Middle frontal gyrus (tissue), 1 donor: Measurements from ENCODE around the gene RNF112.
"Not testable (repeated sequence)": the region's sequence is repeated elsewhere in the genome, so short reads cannot be mapped to it uniquely, and the experiment has no call there.

ENCODE experiments used
- DNase-seq: peaks from one replicate; pipeline ENCODE4 v3.0.0-alpha.2; 2015; ENCODE audit warnings: low spot score; ENCODE audit errors: extremely low spot score

The RNF112 gene

DNA sequence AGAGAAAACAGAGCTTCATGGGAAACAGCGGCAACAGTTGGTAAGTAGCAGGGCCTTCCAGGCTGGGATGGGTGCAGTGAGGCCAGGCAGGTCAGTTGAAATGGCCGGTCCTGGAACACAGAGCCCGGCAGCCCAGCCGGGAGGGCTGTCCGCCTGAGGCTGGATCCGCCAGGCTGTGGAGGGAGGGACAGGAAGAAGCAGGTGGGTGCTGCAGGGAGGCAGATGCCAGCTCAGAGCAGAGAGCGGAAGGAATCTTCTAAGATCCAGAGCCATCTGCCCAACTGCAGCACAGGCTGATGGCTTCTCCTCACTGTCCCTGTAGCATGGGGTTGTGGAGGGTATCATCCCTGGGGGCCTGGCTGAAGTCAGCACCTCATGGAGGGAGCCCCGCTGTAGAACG lies 599 bp downstream of the RNF112 start:
- peak; percentile 21 for DNase-seq

GRCh38 chr17:19412510-19412909 lies 1.5 kb downstream of the RNF112 start:
- DNase-seq: no peak

- no peak for DNase-seq
These were observed 2.0 kb downstream of the RNF112 start for GRCh38 chr17:19412984-19413383.

DNA sequence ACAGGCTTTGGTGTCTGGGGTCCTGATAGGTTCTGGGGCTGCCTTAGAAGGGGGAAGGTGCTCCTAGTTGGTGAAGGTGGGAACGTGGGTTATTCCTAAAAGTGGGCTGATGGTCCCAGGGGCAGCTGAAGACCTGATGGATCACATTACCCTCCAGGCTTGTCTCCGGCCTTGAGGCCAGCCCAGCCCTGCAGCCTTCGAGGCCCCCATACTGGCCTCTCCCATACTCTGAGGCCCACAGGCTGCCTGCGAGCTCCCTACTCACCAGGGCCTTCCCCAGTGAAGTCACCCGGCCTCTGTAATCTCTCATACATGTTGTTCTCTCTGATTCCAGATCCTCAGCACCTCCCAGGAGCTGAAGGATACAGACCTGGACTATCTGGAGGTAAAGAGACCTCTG lies 2.7 kb downstream of the RNF112 start:
- DNase-seq: no peak

- DNase-seq: no peak
These were observed 3.6 kb downstream of the RNF112 start for GRCh38 chr17:19414396-19415280.

DNA sequence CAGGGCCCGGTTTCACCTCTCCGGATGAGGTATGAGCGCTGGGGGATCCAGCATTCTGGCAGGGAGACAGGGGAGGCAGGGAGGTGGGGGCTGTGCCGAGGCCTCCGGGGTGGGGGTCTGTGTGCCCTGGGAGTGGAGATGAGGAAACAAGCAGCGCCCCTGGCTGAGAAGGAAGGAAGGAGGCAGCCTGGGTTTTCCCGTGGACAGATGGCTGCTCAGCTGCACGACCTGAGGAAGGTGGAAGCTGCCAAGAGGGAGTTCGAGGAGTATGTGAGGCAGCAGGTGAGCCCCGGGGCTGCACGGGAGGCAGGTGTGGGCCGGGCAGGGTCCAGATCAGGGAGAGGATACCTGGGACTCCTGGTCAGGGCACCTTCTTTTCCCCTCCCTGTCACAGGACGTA lies 4.3 kb downstream of the RNF112 start:
- DNase-seq: no peak

- no peak for DNase-seq
These were observed 5.1 kb downstream of the RNF112 start for GRCh38 chr17:19415806-19416775.

DNA sequence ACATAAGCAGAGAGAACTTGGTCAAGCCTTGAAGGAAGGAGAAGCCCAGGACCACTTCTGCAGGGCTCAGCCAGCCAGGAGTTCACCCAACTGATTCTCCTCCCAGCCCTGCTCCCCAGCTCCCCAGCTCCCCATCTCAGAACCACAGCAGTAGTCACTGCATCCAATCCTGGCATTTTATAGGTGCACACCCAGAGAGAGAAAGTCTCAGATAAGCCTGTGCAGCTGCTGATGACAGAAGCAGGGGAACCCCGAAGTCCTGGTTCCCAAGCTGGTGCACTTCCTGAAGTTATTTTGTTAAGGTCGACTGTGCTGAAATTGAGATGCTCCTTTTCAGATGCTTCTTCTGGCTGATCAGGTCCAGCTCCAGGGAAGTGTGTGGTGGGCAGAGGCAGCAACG lies 6.6 kb downstream of the RNF112 start:
- DNase-seq: no peak

GRCh38 chr17:19418251-19418992 lies 7.4 kb downstream of the RNF112 start:
- no peak for DNase-seq

DNA sequence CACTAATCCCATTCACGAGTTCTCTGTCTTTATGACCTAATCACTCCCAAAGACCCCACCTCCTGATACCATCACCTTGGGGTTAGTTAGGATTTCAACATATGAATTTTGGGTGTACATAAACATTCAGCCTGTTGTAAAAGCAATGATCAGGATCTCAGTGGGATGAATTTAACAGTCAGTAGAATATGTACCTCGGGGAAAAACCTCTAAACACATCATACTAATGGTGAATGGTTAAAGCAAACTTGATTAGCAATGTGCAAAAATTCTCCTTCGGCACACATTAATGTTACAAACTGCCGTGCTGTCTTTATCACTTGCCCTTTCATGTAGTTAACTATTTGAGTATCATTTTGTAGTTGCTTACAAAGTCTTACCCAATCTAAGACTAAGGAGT lies 10.2 kb downstream of the RNF112 start:
- DNase-seq: no peak

- DNase-seq: no peak
These were observed 10.9 kb downstream of the RNF112 start for GRCh38 chr17:19421926-19422325.

DNA sequence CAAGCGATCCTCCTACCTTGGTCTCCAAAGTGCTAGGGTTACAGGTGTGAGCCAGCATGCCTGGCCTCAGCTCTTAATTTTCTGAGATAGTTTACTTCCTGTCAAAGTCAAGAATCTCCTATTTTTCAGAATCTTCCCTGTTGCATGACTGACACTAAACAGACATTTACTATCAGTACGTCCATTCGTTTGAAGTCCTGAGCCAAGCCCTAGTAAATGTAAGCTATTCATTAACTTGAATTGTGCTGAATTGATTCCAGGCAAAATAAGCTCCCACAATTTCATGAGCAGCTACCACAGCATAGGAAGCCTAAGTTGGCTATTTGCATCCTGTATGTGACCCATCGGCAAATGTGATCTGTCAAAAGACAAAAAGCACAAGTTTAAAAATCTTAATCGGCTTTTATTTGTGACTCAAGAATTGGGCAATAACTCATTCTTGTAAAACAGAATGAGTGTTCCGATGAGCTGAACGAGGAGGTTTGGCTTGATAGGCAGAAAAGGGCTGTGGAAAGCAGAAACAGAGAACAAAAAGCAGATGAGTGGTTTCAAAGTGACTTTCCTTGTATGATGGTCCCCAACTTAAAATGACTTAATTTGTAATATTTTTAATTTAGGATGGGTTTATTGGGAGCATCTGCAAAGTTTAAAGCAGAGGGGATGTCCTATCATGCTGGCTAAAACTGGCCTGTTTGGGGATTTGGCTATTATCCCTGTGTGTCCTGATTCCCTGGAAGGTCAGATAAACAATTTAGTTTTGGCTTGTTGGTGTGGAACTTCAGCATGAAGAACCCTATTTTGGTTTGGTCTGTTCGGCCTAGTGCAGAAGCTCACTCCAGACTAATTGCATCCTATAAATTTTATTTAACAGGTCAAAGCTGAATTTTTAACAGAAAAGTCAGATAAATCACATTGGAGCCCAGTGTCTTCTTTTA lies 14.2 kb downstream of the RNF112 start:
- DNase-seq: no peak

DNA sequence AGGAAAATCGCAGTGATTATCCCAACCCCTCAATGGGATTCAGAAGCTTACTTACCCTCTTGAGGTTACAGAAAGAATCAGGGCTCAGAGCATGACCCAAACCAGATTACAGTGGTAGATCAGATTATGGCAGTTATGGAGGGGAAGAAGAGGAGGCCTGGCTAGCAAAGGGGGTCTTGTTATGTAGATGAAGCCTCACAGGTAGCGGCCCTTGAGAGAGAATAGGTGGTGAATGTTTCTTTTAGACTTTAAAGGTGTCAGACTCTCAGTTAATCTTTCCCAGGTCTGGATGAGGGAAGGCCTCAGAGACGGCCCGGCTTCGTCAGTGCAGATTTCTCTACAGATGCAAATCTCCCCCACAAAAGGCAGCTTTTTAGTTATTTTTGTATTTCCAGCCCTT lies 15.6 kb downstream of the RNF112 start:
- DNase-seq: no peak

DNA sequence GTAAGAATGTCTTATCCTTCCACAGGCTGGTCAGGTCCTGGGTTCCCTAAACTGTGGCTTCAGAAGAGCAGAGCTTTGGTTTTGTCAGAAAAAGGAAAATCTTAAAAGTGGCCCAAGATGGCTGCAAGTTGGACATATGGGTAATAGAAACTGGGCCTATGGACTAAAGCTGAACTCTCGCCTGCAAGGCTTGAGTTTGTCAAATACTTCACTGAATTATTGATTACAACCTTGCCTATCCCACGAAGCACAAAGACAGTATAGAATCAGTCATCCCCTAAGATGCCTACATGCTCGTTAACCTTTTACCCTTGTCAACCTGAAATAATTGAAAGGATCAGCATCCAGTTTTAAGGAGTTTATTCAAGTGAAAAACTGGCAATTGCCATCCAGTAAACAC lies 20.7 kb downstream of the RNF112 start:
- no peak for DNase-seq

GRCh38 chr17:19433255-19433654 lies 22.2 kb downstream of the RNF112 start:
- DNase-seq: no peak

GRCh38 chr17:19433727-19434340 lies 22.8 kb downstream of the RNF112 start:
- DNase-seq: no peak

GRCh38 chr17:19440421-19440820 lies 29.4 kb downstream of the RNF112 start:
- DNase-seq: no peak

- DNase-seq: not testable (repeated sequence)
These were observed 30.3 kb downstream of the RNF112 start for GRCh38 chr17:19441288-19441687.

DNA sequence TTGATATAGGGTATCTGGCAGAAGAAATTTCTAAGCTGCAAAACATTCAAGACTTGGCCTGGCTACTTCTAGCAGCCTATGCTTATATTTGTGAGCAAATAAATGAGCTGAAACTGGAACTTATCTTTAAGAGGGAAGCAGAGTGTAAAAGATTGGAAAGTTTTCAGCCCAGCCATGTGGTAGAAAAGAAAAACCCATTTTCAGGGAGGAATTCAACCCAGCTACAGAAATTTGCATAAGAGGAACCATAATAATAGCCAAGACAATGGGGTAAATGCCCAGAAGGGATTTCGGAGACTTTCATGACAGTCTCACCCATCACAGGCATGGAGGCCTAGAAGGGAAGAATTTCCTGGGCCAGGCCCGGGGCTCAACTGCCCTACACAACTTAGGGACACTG lies 31.7 kb downstream of the RNF112 start:
- DNase-seq: no peak

DNA sequence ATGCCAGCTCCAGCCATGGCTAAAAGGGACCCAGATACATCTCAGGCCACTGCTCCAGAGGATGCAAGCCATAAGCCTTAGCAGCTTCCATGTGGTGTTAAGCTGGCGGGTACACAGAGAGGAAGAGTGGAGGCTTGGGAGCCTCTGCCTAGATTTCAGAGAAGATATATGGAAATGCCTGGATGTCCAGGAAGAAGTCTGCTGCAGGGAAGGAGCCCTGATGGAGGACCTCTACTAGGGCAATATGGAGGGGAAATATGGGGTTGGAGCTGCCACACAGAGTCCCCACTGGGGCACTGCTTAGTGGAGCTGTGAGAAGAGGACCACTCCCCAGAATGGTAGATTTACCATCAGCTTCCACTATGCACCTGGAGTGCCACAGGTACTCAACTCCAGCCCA lies 32.1 kb downstream of the RNF112 start:
- DNase-seq: no peak
